ENCODE results near the gene SHH. TPM values are rescaled to one million over a fixed set of nuclear protein-coding genes. Genes with fewer than 3 reads are reported as not detected.

Gene SHH
- polyA plus RNA-seq, 1 donor (not counting 4 experiments of a cell fraction or from before 2014, with no cell fraction given), result not detected

GRCh38 chr7:155804431-155804831, 7.8 kb downstream of the SHH start:
- FAIRE-seq, result no peak
- Histone ChIP-seq H2AFZ (ENCODE audit: control insufficient read depth, low read length) (no peak overlapping the region), H3K4me3 (ENCODE audit: control insufficient read depth in 2 of 3, extremely low read depth in 1 of 3, insufficient read depth in 2 of 3, low read depth in 1 of 3, low read length in 3 of 3) (peak overlapping the region in 1 of 3 experiments; percentile 35), H4K20me1 (ENCODE audit: control insufficient read depth, extremely low read depth, insufficient read depth, low read length) (no peaks in the 10 kb centered on the region), H3K27ac (ENCODE audit: control insufficient read depth, insufficient read depth, low read length) (no peak overlapping the region), H3K4me2 (ENCODE audit: control insufficient read depth, extremely low read depth, insufficient read depth, low read depth, low read length) (peak overlapping the region; percentile 81), H3K9me3 (ENCODE audit: control insufficient read depth, low read depth, low read length) (no peaks in the 10 kb centered on the region), H3K27me3 (ENCODE audit: control insufficient read depth, extremely low read depth, insufficient read depth, low read length) (peaks cover 90% of the 10 kb centered on the region), H3K9me1 (ENCODE audit: control insufficient read depth, extremely low read depth, insufficient read depth, low read length) (no peaks in the 10 kb centered on the region), H3K79me2 (ENCODE audit: control insufficient read depth, insufficient read depth, low read length) (no peaks in the 10 kb centered on the region), H3K9ac (ENCODE audit: control insufficient read depth, extremely low read depth, insufficient read depth, low read length) (no peak overlapping the region), H3K4me1 (ENCODE audit: control insufficient read depth, extremely low read depth, insufficient read depth, low read length) (peaks cover 19% of the 10 kb centered on the region), H3K36me3 (ENCODE audit: control insufficient read depth in 2 of 2, extremely low read depth in 1 of 2, insufficient read depth in 2 of 2, low read length in 2 of 2) (no peaks in the 10 kb centered on the region)
- no peak for DNase-seq (ENCODE audit: low read depth, low spot score)
- TF ChIP-seq, protein P1, sequence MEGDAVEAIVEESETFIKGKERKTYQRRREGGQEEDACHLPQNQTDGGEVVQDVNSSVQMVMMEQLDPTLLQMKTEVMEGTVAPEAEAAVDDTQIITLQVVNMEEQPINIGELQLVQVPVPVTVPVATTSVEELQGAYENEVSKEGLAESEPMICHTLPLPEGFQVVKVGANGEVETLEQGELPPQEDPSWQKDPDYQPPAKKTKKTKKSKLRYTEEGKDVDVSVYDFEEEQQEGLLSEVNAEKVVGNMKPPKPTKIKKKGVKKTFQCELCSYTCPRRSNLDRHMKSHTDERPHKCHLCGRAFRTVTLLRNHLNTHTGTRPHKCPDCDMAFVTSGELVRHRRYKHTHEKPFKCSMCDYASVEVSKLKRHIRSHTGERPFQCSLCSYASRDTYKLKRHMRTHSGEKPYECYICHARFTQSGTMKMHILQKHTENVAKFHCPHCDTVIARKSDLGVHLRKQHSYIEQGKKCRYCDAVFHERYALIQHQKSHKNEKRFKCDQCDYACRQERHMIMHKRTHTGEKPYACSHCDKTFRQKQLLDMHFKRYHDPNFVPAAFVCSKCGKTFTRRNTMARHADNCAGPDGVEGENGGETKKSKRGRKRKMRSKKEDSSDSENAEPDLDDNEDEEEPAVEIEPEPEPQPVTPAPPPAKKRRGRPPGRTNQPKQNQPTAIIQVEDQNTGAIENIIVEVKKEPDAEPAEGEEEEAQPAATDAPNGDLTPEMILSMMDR (optimal IDR thresholded peaks at IDR 0.05 in 1 of 3, IDR thresholded peaks at IDR 0.05 in 1 of 3, conservative IDR thresholded peaks at IDR 0.05 in 1 of 3; ENCODE audit: extremely low read depth in 1 of 3, insufficient read depth in 2 of 3, low read length in 3 of 3), result no peak
- TF ChIP-seq EZH2 (IDR thresholded peaks at IDR 0.05; ENCODE audit: low read length), result no peak
- dilution Hi-C loops (cut with MboI; ENCODE audit: extremely low pct_ligation_motif_present, low sequenced_read_pairs), result loop anchor here (25.0 kb wide), 1 partner anchor 883 kb away; no protein-coding TSS in a partner anchor

GRCh38 chr7:155803418-155804376, 8.6 kb downstream of the SHH start:
- DNase-seq (ENCODE audit: low read depth, low spot score), result no peak
- TF ChIP-seq, protein P1 (optimal IDR thresholded peaks at IDR 0.05 in 1 of 3, IDR thresholded peaks at IDR 0.05 in 1 of 3, conservative IDR thresholded peaks at IDR 0.05 in 1 of 3; ENCODE audit: extremely low read depth in 1 of 3, insufficient read depth in 2 of 3, low read length in 3 of 3), result no peak
- TF ChIP-seq EZH2 (IDR thresholded peaks at IDR 0.05; ENCODE audit: low read length), result peak; percentile 68

More at GRCh38 chr7:155803418-155804376, 8.6 kb downstream of the SHH start:
- no peaks in the 10 kb centered on the region for H3K9me1 ChIP-seq (ENCODE audit: control insufficient read depth, extremely low read depth, insufficient read depth, low read length)
- no peak overlapping the region for H3K9ac ChIP-seq (ENCODE audit: control insufficient read depth, extremely low read depth, insufficient read depth, low read length)
- peak overlapping the region; percentile 60 for H2AFZ ChIP-seq (ENCODE audit: control insufficient read depth, low read length)
- H3K4me1 ChIP-seq (ENCODE audit: control insufficient read depth, extremely low read depth, insufficient read depth, low read length), result peaks cover 22% of the 10 kb centered on the region
- H3K27me3 ChIP-seq (ENCODE audit: control insufficient read depth, extremely low read depth, insufficient read depth, low read length), result peaks cover 86% of the 10 kb centered on the region
- H3K79me2 ChIP-seq (ENCODE audit: control insufficient read depth, insufficient read depth, low read length), result no peaks in the 10 kb centered on the region
- dilution Hi-C loops (cut with MboI; ENCODE audit: extremely low pct_ligation_motif_present, low sequenced_read_pairs), result loop anchor here (25.0 kb wide), 1 partner anchor 884 kb away; no protein-coding TSS in a partner anchor
- no peaks in the 10 kb centered on the region for H3K36me3 ChIP-seq (ENCODE audit: control insufficient read depth in 2 of 2, extremely low read depth in 1 of 2, insufficient read depth in 2 of 2, low read length in 2 of 2)
- FAIRE-seq, result no peak
- no peaks in the 10 kb centered on the region for H4K20me1 ChIP-seq (ENCODE audit: control insufficient read depth, extremely low read depth, insufficient read depth, low read length)
- no peaks in the 10 kb centered on the region for H3K9me3 ChIP-seq (ENCODE audit: control insufficient read depth, low read depth, low read length)
- H3K4me3 ChIP-seq (ENCODE audit: control insufficient read depth in 2 of 3, extremely low read depth in 1 of 3, insufficient read depth in 2 of 3, low read depth in 1 of 3, low read length in 3 of 3), result peak overlapping the region; percentile 30 to 57 (median 35)
- peak overlapping the region; percentile 81 for H3K4me2 ChIP-seq (ENCODE audit: control insufficient read depth, extremely low read depth, insufficient read depth, low read depth, low read length)
- no peak overlapping the region for H3K27ac ChIP-seq (ENCODE audit: control insufficient read depth, insufficient read depth, low read length)
